ENCODE measurements around the gene KANSL2.
"Not testable (repeated sequence)": the region's sequence is repeated elsewhere in the genome, so short reads cannot be mapped to it uniquely, and the experiment has no call there.

KANSL2 gene

DNA sequence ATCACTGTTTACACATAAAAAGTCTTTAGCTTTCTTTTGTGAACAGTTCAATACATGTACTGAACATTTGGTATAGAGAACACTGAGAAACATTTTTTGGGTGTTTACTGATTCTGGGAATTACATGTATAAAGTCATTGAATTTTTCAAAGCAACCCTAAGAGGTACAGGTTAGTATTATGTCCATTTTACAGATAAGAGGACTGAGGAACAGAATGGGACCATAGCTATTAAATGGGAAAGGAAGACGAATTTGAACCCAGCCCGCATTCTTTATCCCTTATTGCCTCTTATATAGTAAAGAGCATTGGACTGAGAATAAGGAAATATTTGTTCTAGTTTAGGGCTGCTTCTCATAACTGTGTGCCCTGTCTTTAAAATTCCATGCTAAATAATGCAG, 889 bp upstream of the KANSL2 start:
- DNase-seq, result no peak

DNA sequence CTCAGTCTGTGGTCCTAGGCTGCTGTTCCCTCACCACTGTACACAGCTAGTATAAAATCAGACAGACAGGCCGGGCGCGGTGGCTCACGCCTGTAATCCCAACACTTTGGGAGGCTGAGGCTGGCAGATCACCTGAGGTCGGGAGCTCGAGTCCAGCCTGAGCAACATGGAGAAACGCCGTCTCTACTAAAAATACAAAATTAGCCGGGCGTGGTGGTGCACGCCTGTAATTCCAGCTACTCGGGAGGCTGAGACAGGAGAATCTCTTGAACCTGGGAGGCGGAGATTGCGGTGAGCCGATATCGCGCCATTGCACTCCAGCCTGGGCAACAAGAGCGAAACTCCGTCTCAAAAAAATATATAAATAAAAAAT, 481 bp upstream of the KANSL2 start:
- not testable (repeated sequence) for DNase-seq

DNA sequence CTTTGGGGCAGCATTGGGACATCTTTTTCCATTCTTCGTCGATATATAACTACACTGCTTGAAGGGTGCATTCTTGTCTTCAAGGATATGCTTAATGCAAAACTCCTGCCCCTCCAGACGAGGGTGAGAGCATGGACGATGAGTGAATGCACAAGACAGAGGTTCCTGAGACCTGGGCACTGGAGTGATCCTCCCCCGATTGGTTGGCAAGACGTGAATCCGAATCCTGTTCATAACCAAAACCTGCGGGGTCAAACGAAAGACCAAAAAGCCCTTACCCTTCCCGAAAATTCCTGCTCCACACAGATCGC, 684 bp downstream of the KANSL2 start:
- DNase-seq, result no peak

- no peak for DNase-seq
These were observed 1.2 kb downstream of the KANSL2 start for GRCh38 chr12:48680861-48681260.

- DNase-seq, result no peak
These were observed 3.4 kb downstream of the KANSL2 start for GRCh38 chr12:48678551-48679185.

DNA sequence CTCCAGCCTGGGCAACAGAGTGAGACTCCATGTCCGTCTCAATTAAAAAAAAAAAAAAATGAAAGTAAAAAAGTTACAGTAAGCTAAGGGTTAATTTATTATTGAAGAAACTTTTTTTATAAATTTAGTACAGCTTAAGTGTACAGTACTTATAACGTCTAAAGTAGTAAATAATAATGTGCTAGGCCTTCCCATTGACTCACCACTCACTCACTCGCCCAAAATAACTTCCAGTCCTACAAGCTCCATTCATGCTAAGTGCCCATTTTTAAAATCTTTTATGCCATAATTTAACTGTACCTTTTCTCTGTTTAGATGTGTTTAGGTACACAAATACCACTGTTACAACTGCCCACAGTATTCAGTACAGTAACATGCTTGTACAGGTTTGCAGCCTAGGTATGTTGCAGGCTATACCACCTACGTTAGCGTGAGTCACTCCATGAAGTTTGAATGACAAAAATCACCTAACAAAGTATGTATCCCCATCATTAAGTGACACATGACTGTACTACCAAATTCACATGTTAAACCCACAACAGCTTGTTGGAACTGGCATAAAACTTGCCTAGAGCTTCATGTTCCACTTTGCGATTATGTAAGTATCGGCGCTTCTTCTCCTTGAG, 10.7 kb downstream of the KANSL2 start:
- no peak for DNase-seq

- no peak for DNase-seq
These were observed 13.0 kb downstream of the KANSL2 start for GRCh38 chr12:48668996-48669395.

DNA sequence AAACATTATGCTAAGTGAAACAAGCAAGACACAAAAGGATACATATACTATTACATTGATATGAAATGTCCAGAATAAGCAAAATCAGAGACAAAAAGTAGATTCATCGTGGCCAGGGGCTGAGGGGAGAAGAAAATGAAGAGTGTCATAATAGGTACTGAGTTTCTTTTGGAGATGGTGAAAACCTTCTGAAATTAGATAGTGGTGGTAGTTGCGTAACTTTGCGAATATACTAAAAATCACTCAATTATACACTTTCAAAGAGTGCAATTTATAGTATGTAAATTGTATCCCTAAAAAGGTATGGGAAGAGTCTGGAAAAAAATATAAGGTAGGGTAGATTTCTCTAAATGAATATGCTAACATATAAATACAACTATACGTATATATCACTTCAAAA, 22.2 kb downstream of the KANSL2 start:
- no peak for DNase-seq

- DNase-seq, result no peak
These were observed 30.4 kb downstream of the KANSL2 start for GRCh38 chr12:48651681-48652080.

- not testable (repeated sequence) for DNase-seq
These were observed 36.7 kb downstream of the KANSL2 start for GRCh38 chr12:48645354-48645753.

GRCh38 chr12:48643011-48643410, 39.0 kb downstream of the KANSL2 start:
- DNase-seq, result no peak

GRCh38 chr12:48641752-48642555, 40.1 kb downstream of the KANSL2 start:
- DNase-seq, result not testable (repeated sequence)

DNA sequence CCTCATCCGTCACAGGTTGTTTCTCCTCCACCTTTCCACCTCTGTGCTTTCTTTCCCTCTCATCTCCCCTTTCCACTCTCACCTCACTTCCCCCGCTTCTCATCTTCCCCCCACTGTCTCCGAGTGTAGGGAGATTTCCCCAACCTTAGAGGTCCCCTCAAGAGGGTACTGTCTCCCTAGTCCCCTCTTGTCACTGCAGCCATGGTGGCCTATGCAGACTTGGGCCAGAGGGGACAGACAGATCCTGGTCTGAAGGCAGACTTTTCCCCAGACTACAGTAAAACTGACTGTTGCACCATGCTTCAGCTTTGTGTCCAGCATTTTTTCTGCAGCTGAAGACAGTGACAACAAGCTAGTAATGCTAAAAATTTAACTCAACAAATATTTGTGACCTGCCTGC, 41.2 kb downstream of the KANSL2 start:
- no peak for DNase-seq

- DNase-seq, result no peak
These were observed 41.6 kb downstream of the KANSL2 start for GRCh38 chr12:48640428-48640827.

DNA sequence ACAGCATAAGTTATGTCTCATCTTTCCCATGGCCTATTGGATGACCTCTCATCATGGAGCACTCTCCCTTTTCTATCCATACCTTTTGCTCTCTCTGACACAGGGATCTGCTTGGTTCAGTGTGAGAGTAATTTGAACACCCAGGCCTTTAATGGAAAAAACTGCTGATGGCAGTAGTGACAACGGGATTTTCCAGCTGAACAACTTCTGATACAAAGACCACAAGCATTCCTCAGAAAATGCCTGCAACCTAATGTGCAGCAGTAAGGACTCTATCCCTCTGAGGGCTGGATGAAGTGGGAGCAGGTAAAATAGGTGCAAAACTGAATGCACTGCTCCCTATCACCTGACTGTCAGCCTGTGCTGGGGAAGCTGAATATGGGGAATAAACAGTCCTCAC, 51.0 kb downstream of the KANSL2 start:
- DNase-seq, result no peak

GRCh38 chr12:48630346-48630745, 51.7 kb downstream of the KANSL2 start:
- DNase-seq, result no peak

DNA sequence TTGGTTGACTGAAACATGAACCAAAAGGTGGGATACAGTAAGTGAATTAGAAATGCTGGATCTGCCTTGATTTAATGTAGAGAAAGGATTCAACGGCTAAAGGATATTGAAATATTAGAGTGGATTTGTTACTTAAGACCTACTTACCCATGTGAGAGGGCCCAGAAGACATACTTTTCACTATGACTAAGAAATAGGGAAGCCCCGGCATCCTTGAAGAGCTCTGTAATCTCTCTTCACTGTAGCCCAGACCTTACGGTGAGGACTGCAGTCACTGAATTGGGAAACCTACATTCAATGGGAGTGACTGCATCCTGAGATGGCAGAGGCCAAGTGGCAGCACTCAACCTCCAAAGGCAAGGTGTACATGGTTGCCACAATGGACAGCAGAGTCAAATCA, 52.5 kb downstream of the KANSL2 start:
- no peak for DNase-seq

GRCh38 chr12:48627556-48627955, 54.5 kb downstream of the KANSL2 start:
- DNase-seq, result no peak

DNA sequence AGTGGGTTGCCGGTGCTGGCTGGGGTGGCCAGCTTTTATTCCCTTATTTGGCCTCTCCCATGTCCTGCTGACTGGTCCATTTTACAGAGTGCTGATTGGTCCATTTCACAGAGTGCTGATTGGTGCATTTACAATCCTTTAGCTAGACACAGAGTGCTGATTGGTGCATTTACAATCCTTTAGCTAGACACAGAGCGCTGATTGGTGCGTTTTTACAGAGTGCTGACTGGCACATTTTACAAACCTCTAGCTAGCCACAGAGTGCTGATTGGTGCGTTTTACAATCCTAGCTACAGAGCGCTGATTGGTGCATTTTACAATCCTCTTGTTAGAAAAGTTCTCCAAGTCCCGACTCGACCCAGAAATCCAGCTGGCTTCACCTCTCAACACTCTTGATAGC, 59.0 kb downstream of the KANSL2 start:
- not testable (repeated sequence) for DNase-seq

- peak; percentile 77 for DNase-seq
These were observed 63.5 kb downstream of the KANSL2 start for GRCh38 chr12:48618541-48618940.

GRCh38 chr12:48615681-48616080, 66.4 kb downstream of the KANSL2 start:
- no peak for DNase-seq

- no peak for DNase-seq
These were observed 68.7 kb downstream of the KANSL2 start for GRCh38 chr12:48613321-48613720.

Data from NCI-H2107 (cell line).